ENCODE results near the gene AGBL4.
"Not testable (repeated sequence)": the region's sequence is repeated elsewhere in the genome, so short reads cannot be mapped to it uniquely, and the experiment has no call there.

The AGBL4 gene

DNA sequence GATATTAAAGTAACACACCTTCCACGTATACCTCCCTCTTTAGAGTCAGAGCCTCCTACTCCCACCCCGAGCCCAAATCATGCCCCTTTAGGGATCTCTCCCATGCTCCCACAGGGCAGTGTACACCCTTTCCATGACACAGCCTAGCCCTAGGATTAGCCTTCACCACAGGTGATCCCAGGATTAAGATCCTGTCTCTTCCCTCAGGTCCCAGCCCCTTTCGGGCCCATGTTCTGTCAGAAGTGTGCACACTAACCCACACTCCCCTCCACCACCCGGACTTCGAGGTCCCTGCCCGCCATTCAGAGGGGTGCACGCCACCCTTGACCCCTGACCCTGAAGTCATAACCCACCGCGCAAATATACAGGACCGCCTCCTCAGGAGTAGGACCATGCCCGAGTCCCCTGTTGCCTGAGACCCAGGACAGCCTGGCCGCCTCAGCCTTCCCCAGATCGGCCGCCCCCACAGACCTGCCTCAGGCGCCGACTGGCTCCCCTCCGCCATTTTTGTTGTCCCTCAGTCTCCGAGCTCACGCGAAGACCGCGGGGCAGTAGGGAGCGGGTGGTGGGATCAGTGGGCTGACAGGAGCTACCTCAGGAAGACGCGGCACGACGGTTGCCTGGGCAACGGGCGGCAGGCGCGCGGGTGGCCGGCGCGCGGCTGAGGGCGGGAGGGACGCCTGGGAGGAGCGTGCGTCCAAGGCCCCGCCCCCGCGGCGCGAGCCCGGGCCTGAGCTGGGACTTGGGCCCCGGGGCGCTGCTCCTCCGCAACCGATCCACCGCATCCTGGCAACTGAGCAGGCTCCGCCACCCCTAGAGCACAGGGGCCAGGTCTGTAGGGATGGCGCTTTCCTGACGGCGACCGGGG, at the start of gene AGBL4:
AGBL4 (minus strand) TSS at position 663 of the 868 bp plus-strand sequence.
- DNase-seq = peak; percentile 63

GRCh38 chr1:50066806-50067205, 43.1 kb upstream of the AGBL4 start:
- DNase-seq = no peak

DNA sequence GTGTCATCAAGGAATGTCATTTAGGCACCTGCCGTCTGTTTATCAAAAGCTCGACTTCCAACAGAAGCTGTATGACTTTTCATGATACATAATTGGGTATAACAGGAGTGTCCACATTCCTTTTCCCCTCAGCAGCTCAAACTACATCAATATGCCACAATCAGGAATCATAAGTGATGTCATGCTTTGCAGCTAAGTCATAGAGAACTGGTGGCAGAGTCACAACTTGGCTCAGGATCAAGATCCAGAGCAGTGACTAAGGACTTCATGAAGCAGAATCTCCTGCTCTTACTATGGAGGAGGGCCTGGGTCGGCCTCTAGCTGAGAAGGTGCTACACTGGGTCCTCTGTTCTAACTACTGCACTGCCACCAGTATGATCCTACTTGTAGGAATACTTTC, 36.5 kb upstream of the AGBL4 start:
- DNase-seq = peak; percentile 91

GRCh38 chr1:50048791-50049190, 25.0 kb upstream of the AGBL4 start:
- no peak for DNase-seq

DNA sequence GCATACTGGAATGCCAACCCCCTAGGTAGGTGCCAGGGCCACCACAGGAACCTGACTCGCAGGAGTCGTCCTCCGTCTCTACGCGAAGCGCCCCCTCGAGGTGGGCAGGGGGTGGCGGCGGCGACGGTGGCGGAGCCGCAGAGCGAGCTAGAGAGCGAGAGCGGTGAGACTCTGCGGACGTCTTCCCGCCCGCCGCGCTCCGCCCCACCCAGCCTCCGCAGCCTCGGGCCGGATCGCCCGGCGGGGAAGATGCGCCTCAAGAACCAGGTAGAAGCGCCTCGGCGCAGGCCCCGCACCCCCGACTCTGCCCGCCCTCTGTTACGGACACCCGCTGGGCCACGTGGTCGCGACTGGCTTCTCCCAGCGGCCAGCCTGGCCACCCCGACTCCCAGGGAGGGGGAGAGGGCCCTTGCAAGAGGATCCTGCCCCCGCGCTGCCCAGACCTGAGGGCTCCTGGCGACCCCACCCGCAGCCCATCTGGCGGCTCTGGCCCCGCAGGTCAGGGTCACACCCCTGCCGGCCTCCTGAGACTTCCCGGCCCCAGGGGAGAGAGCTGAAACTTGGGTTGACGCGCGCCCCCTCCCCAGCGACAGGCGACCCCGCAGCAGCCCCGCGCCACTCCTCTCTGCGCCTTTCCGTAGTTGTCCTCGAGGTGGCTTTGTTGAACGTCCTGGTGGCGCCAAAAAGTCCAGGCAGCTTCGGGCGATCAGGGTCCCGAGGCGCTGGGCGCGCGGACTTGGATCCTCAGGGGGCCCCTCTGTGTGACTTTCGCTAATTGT, 24.4 kb upstream of the AGBL4 start:
- DNase-seq = no peak

DNA sequence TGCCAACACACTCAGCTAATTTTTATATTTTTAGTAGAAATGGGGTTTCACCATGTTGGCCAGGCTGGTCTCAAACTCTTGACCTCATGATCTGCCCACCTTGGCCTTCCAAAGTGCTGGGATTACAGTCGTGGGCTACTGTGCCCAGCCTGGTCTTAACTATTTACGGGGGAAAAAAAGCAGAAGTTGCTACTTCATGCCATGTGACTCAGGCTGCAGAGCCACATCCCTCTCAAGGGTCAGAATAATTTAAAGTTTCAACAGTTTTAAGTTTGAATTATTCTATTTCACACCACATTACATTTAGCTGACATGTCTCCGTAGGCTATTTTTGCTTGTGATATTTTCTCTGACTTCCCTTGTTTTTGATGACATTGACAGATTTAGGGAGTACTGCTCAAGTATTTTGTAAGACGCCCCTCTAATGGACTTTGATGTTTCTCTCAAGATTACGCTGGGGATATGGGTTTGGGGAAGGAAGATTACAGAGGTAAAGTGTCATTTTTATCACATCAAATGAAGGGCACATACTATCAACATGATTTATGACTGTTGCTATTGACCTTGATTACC, 14.6 kb upstream of the AGBL4 start:
- DNase-seq = no peak

DNA sequence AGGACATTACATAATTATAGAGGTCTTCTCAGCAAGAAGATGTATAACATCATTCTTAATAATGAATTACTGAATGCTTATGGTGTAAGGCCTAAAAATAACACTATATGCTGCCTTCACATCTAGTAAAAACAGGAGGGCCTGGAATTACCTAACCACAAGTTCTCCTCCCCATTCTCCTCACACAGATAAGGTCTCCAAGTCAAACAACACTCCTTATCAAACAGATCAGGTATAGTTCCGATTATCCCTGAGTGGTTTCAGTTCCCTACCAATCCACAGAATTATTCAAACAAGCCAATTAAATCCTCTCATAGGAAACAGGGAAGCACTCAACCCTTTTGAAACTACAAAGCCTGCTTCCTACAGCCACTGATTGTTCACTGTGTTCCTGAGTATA, 4.0 kb upstream of the AGBL4 start:
- DNase-seq = peak; percentile 99

DNA sequence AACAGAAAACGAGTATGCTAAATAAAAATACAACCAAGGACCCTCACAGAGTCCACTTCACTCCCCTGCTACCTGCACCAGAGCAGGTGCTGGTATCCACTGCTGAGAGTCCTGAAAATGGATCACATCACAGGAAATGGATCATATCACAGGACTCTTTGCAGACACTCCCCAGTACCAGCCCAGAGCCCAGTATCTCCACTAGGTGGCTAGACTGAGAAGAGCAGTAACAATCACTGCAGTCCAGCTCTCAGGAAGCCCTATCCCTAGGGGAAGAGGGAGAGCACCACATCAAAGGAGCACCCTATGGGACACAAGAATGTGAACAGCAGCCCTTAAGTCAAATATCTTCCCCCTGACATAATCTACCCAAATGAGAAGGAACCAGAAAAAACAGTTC, 28.0 kb downstream of the AGBL4 start:
- DNase-seq = peak; percentile 77

GRCh38 chr1:49971088-49971487, 52.7 kb downstream of the AGBL4 start:
- no peak for DNase-seq

DNA sequence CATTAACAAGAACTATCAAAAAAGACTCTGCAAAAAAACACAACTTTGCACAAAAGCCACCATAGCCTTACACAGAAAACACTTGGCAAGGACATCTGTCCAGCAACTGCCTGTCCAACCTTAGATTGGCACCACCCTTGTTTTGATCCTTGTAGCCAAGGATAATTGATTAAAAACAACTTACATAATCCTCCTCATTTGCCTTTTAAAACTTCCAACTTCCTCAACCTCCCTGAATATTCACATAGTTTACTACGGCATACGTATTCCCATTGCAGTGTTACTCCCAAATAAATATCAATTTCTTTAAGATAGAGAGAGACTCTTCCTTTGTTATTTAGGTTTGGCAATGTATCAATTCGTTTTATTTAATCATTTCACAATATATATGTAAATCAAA, 72.4 kb downstream of the AGBL4 start:
- DNase-seq = no peak

GRCh38 chr1:49915301-49915700, 108.5 kb downstream of the AGBL4 start:
- not testable (repeated sequence) for DNase-seq

DNA sequence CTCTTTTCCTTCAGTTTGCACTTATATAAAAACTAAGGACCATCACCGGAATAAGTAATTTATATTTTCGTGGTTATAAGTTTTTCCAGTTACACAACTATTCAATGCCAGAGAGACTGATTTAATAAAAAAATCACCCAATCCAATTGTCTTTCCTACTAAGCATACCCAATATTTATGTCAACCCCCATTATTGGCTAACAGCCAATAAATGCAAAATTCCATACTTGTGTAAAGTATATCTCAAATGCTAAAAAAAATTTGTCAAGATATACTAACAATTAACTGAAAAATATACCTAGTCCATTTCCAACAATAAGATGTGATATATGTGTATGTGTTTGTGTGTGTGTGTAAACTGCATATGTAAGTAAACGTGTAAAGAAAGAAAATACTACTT, 117.4 kb downstream of the AGBL4 start:
- no peak for DNase-seq

- DNase-seq = no peak
These were observed 159.2 kb downstream of the AGBL4 start for GRCh38 chr1:49864581-49864980.

- DNase-seq = peak; percentile 82
These were observed 169.0 kb downstream of the AGBL4 start for GRCh38 chr1:49854741-49855140.

GRCh38 chr1:49842596-49842995, 181.2 kb downstream of the AGBL4 start:
- no peak for DNase-seq

GRCh38 chr1:49841767-49842166, 182.0 kb downstream of the AGBL4 start:
- DNase-seq = no peak

- no peak for DNase-seq
These were observed 199.5 kb downstream of the AGBL4 start for GRCh38 chr1:49824261-49824660.

DNA sequence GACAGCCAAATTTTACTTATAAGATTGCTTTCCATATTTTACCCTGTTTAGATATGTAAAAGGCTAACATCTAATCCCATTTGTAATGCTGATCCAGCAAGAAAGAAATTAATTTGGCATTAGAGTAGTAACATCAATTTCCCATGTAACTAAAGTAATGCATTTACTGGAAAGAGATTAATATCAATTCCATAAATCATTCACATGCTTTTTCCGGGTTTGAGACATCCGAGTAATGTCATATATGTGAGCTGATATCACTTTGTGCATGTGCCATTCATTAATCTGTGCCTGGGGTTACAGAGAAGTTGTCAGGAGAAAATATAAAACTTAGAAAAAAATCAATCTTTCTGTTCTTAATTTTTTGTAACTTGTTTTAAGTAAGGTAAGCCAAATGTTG, 206.1 kb downstream of the AGBL4 start:
- no peak for DNase-seq

DNA sequence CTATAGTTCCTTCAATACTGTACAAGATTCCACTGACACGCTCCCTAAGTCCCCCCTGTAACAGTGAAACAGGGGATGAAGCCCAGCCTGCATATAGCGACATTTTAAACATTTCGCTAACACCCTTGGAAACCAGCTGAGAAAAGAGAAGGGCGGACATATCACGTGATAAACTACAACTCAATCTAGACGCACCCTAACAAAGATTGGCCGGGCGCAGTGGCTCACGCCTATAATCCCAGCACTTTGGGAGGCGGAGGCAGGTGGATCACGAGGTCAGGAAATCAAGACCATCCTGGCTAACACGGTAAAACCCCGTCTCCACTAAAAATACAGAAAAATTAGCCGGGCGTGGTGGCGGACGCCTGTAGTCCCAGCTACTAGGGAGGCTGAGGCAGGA, 236.7 kb downstream of the AGBL4 start:
- DNase-seq = not testable (repeated sequence)

GRCh38 chr1:49765034-49765433, 258.7 kb downstream of the AGBL4 start:
- DNase-seq = peak; percentile 85

- DNase-seq = not testable (repeated sequence)
These were observed 285.6 kb downstream of the AGBL4 start for GRCh38 chr1:49738118-49738517.

DNA sequence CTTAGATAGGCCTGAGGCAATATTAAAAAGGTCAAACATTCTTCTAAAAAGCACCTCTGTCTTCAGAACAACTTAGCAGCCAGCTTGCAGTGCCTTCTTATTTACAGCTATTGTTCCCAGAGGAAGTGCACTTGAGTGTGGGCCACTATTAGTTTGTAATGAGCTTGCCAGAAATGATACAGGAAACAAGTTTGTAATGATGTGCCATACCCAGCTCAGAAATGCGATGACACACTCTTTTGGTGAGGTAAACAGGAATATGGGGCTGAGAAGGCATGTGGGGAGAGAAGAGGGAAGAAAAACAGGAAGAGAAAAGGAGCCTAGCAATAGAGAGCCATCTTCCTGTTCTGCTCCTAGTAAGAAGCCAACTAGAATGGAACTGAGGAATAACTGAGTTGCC, 295.4 kb downstream of the AGBL4 start:
- DNase-seq = no peak

- DNase-seq = no peak
These were observed 300.1 kb downstream of the AGBL4 start for GRCh38 chr1:49723662-49724061.
